Ureter (tissue), 1 donor: ENCODE data around the gene DAB2IP. TPM values are rescaled to one million over a fixed set of nuclear protein-coding genes. Genes with fewer than 3 reads are reported as not detected.
A peak's percentile ranks its signal among the peaks of the same experiment; 100 is the strongest.
"Not testable (repeated sequence)": the region's sequence is repeated elsewhere in the genome, so short reads cannot be mapped to it uniquely, and the experiment has no call there.

Experiments used
- DNase-seq: peaks from one replicate; pipeline ENCODE4 v3.0.0-alpha.2; 2020; ENCODE audit warnings: low spot score
- total RNA-seq: library from RNA; stranded (reverse); gene quantifications from one replicate; pipeline ENCODE4 v1.2.4, GENCODE V29; 2023
- donor health status: DM: yes; HTN: yes; CAD: no.

Gene DAB2IP
- total RNA-seq, 1 donor from 2014 or later: 103 TPM

GRCh38 chr9:121643473-121643872 is 8.0 kb upstream of the DAB2IP start:
- DNase-seq: no peak

GRCh38 chr9:121644040-121644439 is 7.4 kb upstream of the DAB2IP start:
- not testable (repeated sequence) for DNase-seq

- DNase-seq: no peak
Observed at GRCh38 chr9:121645003-121645402, 6.4 kb upstream of the DAB2IP start.

- DNase-seq: no peak
Observed at GRCh38 chr9:121645853-121646807, 5.3 kb upstream of the DAB2IP start.

GRCh38 chr9:121646992-121647391 is 4.4 kb upstream of the DAB2IP start:
- DNase-seq: no peak

- no peak for DNase-seq
Observed at GRCh38 chr9:121648172-121648571, 3.3 kb upstream of the DAB2IP start.

GRCh38 chr9:121648799-121649198 is 2.6 kb upstream of the DAB2IP start:
- no peak for DNase-seq

- no peak for DNase-seq
Observed at GRCh38 chr9:121649476-121650216, 1.8 kb upstream of the DAB2IP start.

GRCh38 chr9:121650217-121651007 is 1.0 kb upstream of the DAB2IP start:
- DNase-seq: peak; percentile 69

- DNase-seq: no peak
Observed at GRCh38 chr9:121651008-121651294, 483 bp upstream of the DAB2IP start.

GRCh38 chr9:121652021-121652837 is 795 bp downstream of the DAB2IP start:
- no peak for DNase-seq

GRCh38 chr9:121652838-121653231 is 1.4 kb downstream of the DAB2IP start:
- DNase-seq: no peak

- no peak for DNase-seq
Observed at GRCh38 chr9:121654499-121655140, 3.2 kb downstream of the DAB2IP start.

GRCh38 chr9:121655231-121655755 is 3.9 kb downstream of the DAB2IP start:
- DNase-seq: no peak

GRCh38 chr9:121656941-121657470 is 5.6 kb downstream of the DAB2IP start:
- no peak for DNase-seq

GRCh38 chr9:121658166-121658565 is 6.7 kb downstream of the DAB2IP start:
- DNase-seq: no peak

GRCh38 chr9:121658591-121658990 is 7.2 kb downstream of the DAB2IP start:
- DNase-seq: no peak

- DNase-seq: no peak
Observed at GRCh38 chr9:121660367-121660766, 8.9 kb downstream of the DAB2IP start.

GRCh38 chr9:121660876-121661275 is 9.4 kb downstream of the DAB2IP start:
- DNase-seq: no peak

GRCh38 chr9:121661328-121661727 is 9.9 kb downstream of the DAB2IP start:
- DNase-seq: no peak
